NCI-H2227 (cell line): Measurements from ENCODE around the gene PATE4.
"Not testable (repeated sequence)": the region's sequence is repeated elsewhere in the genome, so short reads cannot be mapped to it uniquely, and the experiment has no call there.

Experiments
- DNase-seq: peaks from one replicate; lab custom pipeline; 2025; ENCODE audit not compliant: unreplicated experiment; lab: John Stamatoyannopoulos, UW

PATE4 gene, protein sequence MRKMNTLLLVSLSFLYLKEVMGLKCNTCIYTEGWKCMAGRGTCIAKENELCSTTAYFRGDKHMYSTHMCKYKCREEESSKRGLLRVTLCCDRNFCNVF

DNA sequence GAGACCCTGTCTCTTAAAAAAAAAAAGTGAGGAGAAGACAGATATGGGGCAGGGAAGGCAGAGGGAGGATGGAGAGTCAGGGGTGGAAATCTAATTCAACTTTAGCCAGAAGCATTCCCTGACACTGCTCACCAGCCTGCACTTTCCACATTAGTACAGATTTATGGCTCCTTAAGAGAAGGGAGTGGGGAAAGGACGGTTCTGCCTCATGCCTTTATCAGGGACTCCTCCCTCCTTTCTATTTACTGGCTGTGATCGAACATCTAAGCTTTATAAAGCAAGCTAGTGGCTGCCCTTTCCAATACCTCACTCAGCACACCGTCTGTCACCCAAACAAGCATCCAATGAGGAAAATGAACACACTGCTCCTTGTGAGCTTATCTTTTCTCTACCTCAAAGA is at the start of gene PATE4:
TSS of gene PATE4 (plus strand) at position 301 of the 400 bp plus-strand sequence. CDS start at position 345, 44 bp downstream.
- DNase-seq = no peak

DNA sequence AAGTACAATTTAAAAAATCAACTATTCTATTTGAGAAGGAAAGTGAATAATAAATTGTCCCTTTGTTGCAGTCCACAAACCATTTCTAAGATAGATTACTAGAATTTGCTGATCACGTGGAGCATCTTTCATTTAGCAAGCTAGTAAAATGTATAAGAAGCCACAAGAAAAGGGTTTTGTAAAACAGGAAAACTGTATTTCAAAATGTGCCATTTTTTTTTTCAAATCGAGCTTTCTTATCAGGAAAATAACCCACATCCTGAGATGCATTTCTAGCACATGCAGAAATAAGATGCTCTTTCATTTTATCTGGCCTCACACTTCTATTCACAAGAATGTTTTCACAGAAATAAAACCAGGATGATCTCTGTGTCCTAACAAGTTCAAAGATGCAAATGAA is 48.4 kb upstream of the PATE4 start:
- no peak for DNase-seq

DNA sequence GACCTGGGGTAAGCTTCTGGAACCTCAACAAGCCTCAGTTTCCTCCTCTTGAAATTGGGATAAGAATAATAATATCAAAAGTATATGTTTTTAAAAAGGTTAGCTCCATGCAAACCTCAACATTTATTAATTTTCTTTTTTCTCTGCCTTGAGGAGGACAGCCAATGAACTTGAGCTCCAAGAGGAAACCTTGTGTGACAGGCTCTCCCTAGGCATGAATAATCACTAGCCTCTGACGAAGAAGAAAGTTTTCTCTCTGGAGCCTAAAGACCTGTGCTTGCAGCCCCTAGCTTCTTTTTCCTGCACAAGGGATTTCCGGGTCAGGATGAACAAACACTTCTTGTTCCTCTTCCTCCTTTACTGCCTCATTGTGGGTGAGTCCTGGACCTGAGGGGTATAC is 45.3 kb upstream of the PATE4 start, which contains the start of gene PATE3:
TSS of gene PATE3 (plus strand) at position 301 of the 400 bp plus-strand sequence. CDS start at position 326, 25 bp downstream.
- DNase-seq = no peak

DNA sequence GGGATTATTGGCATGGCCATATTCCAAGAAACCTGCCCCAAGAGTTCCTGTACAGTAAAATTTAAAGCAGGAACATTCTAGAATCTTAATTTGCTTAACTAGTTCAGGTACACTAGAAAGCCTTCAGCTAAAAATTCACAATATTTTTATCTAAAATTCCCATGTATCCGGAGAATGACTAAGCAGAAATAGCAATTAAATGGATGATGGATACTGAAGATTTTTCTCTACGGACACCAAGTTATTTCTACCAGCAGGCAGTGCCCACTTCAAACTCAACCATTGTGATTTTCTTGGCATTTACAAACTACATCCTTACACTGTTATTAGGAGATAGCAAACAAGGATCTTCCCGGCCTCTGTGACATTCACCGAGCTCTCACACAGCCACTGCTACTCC is 42.3 kb upstream of the PATE4 start:
- no peak for DNase-seq

DNA sequence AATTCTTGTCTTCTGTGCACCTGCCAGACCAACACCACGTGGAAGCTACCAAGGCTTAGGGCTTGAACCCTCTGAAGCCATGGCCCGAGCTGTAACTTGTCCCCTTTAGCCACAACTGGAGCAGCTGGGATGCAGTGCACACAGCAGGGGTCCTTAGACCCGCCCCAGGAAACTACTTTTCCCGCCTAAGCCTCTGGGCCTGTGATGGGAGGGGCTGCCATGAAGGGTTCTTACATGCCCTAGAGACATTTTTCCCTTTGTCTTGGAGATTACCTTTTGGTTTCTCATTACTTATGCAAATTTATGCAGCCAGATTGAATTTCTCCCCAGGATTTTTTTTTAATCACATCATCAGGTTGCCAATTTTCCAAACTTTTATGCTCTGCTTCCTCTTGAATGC is 35.5 kb upstream of the PATE4 start:
- DNase-seq = no peak

DNA sequence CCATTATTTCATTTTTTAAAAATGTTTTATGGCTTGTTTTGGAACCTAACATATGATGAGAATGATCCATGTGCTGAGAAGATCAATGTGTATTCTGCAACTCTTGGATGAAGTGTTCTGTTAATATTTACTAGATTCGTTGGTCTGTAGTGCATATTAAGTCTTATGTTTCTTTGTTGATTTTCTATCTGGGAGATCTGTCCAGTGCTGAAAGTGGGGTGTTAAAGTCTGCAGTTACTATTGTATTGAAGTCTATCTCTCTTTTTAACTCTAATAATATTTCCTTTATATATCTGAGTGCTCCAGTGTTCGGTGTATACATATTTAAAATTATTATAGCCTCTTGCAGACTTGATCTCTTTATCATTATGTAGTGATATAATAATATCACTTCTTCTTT is 33.3 kb upstream of the PATE4 start:
- DNase-seq = no peak

DNA sequence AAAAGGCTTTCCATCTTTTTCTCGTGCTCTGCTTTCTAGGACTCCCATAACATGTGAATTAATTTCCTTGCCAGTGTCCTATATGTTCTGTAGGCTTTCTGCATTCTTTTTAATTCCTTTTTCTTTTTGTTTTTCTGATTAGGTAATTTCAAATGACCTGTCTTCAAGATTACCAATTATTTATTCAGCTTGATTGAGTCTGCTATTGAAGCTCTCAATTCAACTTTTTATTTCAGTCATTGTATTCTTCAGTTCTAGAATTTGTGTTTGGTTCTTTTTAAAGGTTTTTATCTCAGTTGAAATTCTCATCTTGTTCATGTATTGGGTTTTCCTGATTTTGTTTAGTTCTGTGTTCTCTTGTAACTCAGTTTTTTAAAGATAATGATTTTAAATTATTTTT is 30.7 kb upstream of the PATE4 start:
- no peak for DNase-seq

DNA sequence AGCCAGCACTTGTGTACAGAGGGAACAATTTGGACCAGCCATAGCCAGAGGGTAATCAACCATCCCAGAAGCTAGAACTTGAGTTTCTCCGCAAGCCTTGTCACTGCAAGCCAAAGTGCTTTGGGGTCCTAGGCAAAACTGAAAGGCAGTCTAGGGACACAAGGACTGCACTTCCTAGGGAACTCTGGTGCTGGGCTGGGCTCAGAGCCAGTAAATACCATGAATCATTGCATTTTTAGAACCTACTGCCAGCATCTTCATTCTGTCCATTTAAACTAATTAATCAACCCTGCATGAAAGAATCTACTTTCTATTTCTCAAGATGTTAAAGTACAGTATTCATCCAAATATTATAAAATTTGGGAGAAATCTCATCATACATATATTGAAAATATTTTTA is 25.2 kb upstream of the PATE4 start:
- DNase-seq = no peak

DNA sequence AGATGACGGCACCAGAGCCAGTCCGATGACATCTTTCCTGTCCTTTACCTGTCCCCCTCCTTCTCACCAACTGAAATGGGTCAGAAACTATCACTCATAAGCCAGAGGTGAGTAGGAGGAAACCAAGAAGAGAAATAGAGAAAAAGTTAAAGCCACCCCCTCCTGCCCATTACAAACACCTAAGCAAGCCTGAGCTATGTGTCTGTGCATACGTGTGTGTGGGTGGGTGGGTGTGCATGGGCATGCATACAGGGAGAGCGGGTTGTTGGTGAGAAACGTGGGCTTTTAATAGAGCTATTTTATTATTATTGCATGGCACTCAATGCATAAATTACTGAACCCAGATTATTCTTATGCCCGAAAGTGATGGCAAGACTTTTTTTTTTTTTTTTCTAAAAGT is 2.6 kb downstream of the PATE4 start:
- no peak for DNase-seq

DNA sequence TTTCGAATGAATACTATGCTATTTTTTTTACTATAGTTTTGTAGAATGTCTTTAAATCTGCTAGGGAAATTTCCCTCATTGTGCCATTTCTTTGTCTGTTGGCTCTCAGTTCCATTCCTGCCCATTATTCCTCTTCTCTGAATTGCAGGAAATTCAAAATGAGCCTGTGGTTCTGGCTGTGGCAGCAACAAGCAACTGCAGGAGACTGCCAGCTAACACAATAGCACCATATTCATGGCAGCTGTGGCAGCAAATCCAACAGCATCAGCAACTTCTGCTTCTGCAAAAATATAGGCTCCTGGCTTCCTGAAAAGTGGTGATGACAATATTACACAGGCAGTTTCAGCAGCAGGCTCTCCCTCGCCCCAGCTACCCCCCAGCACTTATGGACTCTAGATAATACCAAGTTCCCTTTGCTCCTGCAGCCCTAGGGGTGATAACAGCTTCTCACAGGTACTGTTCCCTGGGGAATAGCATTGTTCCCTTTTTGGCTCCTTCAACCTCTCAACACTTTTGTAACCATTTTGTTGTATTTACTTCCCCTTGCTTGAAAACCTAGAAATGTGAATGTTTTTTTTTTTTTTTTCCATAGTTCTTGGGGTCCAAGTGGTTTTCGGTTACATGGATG is 9.3 kb downstream of the PATE4 start:
- no peak for DNase-seq

DNA sequence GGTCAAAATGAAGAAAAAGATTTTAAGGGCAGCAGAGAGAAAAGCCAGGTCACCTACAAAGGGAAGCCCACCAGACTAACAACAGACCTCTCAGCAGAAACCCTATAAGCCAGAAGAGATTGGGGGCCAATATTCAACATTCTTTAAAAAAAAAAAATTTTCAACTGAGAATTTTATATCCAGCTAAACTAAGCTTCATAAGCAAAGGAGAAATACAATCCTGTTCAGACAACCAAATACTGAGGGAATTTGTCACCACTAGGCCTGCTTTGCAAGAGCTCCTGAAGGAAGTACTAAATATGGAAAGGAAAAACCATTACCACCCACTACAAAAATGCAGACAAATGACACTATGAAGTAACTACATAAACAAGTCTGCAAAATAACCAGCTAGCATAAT is 13.1 kb downstream of the PATE4 start:
- no peak for DNase-seq

DNA sequence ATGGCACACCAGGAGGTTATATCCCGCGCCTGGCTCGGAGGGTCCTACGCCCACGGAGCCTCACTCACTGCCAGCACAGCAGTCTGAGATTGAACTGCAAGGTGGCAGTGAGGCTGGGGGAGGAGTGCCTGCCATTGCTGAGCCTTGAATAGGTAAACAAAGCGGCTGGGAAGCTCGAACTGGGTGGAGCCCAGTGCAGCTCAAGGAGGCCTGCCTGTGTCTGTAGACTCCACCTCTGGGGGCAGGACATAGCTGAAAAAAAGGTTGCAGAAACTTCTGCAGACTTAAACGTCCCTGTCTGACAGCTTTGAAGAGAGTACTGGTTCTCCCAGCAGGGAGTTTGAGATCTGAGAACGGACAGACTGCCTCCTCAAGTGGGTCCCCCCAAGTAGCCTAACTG is 24.6 kb downstream of the PATE4 start:
- DNase-seq = not testable (repeated sequence)

DNA sequence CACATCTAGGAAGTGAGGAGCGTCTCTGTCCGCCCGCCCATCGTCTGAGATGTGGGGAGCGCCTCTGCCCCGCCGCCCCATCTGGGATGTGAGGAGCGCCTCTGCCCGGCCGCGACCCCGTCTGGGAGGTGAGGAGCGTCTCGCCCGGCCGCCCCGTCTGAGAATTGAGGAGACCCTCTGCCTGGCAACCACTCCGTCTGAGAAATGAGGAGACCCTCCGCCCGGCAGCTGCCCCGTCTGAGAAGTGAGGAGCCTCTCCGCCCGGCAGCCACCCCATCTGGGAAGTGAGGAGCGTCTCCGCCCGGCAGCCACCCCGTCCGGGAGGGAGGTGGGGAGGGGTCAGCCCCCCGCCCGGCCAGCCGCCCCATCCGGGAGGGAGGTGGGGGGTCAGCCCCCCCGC is 29.7 kb downstream of the PATE4 start:
- not testable (repeated sequence) for DNase-seq

DNA sequence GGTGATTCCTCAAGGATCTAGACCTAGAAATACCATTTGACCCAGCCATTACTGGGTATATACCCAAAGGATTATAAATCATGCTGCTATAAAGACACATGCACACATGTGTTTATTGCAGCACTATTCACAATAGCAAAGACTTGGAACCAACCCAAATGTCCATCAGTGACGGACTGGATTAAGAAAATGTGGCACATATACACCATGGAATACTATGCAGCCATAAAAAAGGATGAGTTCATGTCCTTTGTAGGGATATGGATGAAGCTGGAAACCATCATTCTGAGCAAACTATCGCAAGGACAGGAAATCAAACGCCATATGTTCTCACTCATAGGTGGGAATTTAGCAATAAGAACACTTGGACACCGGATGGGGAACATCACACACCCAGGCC is 32.2 kb downstream of the PATE4 start:
- DNase-seq = not testable (repeated sequence)

DNA sequence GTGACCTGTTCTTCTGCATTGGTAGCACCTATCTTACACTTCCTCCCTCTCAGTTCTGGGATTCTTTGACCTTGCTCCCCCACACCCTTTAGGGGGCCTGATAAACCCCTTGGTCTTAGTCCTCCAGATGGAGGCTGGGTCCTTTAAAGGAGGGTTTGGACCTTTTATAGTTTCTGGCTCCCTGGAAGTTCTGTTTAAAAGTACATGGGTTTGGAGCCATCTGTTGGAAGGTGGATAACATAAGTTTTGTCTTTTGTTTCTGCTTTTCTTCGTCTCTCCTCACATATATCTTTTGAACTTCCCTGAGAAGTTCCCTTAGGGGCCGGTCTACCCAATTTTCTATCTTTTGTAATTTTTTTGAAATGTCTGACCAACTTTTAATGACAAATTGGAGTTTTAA is 36.4 kb downstream of the PATE4 start:
- no peak for DNase-seq

DNA sequence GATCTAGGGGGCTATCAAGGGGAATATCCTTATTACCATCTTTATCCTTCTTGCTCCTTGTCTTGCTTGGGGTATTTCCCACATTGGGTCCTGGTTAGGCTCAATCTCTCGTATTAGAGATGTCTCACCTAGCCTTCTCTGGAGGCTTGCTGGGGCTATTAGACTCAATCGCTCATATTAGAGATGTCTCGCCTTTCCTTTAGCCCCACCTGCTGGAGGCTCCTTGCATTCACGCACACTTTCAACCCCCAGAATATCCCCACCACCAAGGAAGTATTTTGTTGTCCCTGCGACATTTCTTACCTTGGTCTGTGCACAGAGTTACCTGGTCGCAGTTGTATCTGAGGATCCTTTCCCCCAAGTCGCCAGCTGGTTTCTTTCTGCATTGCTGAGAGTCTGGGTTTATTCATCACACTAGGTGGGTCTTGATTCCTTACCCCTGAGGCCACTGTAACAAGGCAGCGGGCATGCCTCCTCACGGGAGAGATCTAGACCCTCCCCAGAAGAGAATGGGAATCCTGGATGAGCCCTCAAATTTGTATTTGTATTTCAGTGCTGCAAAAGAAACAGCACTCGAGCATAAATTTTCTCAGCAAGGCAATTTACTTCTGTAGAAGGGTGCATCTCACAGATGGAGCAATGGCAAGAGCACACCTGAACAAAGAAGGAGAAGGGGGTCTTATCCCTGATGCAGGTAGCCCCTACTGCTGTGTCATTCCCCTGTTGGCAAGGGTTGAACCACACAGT is 38.4 kb downstream of the PATE4 start:
- no peak for DNase-seq

DNA sequence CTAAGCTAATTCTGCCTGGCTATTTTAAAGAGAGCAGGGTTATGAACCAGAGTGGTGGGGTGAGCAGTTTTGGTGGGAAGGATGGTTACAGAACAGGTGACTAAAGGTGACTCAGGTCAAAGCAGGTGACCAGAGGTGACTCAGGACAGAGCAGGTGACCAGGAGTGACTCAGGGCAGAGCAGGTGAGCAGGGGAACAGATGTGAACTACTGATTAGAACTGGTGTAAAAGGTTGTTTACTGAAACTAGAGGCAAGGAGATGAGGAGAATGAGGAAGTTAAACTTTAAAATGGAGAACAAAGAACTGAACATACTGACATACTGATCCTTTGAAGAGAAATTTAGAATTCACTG is 39.0 kb downstream of the PATE4 start:
- no peak for DNase-seq

DNA sequence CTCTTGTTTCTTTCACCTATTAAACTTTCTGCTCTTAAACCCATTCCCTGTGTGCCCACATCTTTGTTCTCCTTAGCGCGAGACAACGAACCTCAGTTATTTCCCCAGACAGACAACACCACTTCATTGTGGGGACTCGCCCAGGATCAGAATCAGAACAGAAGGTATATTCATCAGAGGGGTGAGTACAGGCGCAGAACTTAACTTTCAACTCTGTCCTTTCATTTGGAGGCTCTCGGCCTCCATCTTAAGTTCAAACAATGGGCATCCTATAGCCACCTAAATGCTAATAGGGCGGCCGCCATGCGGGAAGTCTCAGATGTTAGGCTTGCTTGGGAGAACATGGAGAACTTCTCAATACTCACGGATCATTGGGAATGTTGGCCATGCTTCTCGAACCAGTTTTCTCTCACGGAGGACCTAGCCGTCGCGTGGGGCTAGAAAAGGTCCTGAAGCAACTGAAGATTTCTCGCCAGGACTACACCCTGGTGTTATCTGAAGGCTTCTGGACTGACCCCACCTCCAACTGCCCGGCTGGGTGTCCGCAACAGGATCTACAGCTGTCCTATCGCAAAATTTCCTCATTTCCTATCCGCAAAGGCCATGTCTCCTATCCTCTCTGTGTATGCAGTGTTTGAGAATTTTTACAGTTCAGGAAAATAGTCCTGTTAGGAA is 40.9 kb downstream of the PATE4 start:
- DNase-seq = peak; percentile 9

DNA sequence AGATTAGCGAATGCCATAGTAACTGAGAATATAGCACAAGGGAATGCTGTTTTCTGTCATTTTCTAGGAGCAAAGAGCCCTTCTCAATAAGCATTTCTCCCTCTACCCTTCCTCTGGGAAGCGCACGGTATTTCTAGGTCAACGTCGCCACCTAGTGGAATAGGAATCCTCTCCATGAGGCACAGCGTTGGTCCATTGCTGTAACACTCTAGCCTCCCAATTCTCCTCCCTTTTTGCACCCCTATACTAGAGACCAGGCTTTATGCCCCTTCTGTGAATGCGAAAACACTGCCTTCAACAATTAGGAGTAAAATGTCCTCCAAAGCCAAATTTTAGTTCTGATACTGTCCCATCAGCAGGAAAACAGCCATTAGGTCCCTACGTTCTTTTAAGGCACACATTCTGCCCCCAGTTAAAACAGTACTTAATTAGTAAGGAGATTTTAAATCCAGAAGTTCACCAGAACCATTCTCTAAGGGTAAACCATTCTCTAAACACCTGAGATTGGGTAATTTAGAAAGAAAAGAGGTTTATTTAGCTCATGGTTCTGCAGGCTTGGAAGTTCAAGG is 41.5 kb downstream of the PATE4 start:
- peak; percentile 77 for DNase-seq

DNA sequence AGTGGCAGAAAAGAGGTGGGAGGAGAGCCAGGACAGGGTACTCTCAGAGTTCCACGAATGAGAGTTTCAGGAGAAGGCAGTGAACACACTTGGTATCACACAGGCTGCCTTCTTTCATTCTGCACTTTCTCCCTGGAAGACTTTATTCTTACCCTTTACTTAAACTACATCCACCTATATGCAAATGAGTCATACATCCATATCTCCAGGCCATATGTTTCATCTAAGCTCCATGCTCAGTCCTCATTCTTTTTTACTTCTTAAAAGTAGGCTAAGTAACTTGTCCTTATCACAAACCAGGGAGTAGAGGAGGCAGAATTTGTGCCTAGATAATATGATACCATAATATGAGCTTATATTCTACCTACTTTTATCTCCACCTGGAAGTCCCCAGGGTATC is 48.2 kb downstream of the PATE4 start:
- no peak for DNase-seq

DNA sequence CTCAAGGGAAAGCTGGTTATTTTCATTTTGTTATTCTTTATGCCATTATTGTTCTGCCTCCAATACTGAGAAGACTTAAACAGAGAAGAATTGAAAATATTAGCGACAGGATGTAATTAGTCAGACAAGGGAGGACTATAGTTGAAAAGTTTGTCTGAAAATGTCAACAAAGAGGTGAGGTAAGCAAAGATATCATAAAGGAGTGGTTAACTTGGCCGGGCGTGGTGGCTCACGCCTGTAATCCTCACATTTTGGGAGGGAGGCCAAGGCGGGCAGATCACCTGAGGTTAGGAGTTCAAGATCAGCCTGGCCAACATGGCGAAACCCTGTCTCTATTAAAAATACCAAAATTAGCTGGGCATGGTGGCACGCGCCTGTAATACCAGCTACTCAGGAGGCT is 50.3 kb downstream of the PATE4 start:
- no peak for DNase-seq

DNA sequence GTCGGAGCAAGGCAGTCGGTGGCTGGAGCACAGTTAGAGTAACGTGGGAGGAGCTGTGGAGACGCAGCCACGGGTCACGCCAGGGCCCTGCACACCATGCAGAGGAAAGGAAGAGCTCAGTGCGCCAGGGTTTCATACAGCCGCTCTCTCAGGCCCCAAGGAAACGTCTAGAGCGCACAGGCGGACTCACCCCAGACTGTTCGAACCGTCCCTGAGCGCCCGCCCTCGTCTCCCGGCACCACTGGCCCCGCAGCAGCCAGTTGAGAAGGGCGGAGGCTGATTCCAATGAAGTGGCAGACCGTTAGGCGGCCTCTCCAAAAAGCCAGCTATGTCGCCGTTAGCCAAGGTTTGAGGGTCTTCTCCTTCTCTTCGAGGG is 53.9 kb downstream of the PATE4 start:
- DNase-seq = peak; percentile 40
